Stimulated activated CD4-positive, alpha-beta T cell treated with anti-CD3 and anti-CD28 coated beads, Interleukin-4, amount 100 ng/mL, for 4 hours (primary cell): ENCODE measurements around the gene KCNMB2.

Experiments used
- DNase-seq, 2 experiments: peaks; one replicate each; pipeline ENCODE4 v3.0.0-alpha.2; 2020

KCNMB2 gene

DNA sequence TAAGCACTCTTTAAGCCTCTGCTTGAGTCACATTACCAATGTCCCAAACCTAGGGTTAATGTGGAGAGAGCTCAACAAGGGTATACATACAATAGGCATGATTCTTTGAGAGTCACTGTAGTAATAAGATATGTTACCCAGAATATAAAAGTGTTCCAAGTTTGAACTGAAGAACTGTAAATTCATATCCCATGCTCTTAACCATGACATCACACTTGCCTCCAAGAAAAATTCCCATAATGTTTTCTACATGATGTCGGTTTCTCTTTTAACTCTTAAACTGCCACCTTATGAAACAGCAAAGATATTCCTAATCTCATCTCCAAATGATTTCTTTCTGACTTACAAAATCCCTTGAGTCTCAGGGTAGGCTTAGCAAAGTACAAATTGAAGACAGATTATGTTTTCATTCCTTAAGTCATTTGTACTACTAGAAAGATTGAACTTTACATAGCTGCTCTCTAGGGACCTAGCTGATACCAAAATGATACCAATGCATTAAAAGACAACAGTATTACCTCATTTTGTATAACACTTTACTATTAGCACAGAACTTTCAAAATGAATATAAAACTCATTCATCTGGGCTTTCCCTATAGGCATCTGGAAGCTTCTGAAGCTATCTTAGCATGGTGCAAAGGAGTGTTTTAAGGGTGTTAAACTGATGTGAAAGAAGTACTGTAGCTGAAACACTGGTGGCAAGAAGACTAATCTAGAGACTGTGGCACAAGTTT is 127.1 kb downstream of the KCNMB2 start:
- no peak for DNase-seq

DNA sequence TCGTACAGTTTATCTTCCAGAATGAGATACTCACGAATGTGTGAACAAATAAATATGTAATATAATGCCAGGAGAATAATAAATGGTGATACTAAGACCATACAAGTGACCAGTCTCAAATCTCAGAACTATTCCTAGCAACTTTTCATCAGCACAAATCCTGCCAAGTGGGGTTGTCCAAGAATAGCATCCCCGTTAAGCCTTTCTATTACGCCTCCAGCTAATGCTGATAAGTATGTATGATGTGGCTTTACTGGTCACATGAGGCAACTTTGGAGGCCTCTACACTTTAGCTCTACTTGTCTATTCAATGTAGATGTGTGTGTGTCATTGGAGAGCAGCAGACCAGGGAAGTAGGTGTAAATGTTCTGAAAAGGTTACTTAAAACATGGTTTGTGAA is 129.5 kb downstream of the KCNMB2 start:
- no peak for DNase-seq

DNA sequence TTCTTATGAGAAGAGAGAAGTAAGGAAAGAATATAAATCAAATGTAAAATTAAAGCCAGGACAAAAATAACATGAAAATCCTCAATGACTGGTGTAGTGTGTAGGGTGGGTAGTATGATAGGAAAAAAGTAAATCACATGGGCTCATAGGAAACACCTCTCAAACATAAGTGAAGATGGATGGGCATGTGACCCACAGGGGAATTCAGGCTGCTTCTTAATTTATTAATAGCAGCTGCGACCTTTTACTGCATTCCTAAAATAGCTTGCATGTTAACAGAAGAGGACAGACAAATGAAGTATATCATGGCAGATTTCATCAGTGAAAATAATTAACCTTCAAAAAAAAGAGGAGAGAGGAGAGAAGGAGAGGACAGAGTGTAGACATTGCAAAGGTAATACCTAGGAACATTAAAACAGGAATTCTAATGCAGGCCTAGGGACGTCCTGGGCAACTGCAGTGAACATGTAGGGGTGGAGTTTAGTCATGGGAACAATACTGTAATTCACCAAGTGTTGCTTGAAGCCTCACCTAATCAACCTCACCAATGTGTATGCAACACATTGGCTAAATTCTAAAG is 132.9 kb downstream of the KCNMB2 start:
- no peak for DNase-seq

DNA sequence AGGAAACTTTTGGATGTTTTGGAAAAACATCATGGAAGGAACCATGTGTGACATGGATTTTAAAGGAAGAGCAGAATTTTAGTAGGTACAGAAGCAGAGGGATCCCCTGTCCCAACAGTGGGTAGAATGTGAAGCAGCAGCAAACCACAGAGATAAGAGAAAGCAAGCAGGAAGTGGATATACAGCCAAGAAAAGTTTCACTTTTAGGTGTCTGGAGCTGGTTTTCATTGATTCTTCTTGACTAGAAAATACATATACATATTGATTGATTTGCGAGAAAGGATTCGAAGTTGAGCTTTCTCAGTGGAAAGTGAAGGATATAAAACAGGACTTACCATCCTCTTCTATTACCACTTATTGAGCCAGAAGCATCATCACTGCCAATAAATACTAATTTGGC is 133.5 kb downstream of the KCNMB2 start:
- no peak for DNase-seq

DNA sequence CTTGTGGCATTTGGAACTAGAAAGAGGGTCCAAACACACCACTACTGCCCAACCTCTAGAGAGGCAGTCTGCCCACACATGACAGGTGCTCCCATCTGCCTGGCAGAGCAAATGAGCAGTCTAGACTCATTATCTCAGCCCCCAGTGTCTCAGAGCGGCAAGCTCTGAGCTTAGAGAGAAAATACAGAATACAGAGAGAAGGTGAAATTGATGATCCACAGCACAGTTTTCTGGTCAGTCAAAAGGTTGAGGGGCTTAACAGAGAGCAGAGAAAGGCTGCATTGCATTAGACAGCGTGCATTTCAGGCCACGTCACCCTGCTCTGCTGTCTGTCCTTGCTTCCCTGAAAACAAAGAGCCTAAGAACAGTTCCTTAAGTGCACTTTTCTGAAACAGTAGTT is 135.1 kb downstream of the KCNMB2 start:
- DNase-seq = no peak

DNA sequence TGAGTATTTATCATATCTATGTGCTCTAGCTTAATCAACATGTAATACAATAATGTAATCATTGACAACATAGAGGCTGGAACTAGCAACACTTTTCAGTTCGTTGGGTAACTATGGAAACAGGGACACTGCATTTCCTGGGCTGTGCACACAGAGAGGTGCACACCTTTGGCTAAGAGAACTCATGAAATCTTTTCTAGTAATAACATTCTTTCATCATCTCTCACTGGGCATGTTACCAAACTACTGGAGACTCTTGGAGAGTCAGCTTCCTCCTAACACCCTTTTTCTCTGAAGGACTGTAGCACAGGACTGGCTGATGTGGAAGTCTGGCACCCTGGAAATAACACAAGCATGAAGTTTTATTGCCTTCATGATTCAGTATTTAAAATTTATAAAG is 135.6 kb downstream of the KCNMB2 start:
- DNase-seq = no peak

DNA sequence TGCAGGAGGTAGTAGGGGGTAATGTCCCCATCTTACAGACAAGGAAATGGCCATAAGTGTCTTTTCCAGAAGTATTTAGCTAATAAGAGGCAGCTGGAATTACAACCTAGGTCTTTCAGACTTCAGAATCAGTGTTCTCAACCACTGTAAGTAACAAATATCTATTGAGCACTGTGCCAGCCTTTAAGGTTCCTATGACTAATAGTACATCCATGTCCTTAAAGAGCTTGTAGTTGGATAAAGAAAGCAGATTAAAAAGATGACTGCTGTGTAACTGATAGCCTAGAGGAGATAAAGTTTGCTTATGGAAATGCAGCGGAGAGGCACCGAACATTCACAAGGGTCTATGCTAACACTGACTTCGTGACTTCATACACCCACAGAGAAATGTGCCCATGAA is 136.0 kb downstream of the KCNMB2 start:
- DNase-seq = no peak

DNA sequence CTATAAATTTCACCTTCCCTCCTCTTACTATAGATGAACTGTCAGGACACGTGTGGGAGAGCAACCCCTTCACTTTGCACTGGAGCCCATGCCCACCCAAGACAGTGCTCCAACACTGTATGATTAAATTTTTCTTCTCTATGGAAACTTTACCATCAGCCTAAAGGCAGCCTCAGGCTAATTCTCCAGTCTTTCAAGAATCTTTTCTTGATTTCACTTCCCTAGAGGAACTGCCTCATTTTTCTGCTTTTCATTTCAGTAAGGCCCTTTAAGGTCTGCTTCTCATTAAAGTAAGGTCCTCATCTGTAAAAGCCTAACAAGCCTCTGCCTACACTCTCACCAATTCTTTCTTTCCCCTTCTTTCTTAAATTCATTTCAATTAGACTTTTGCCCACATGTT is 137.3 kb downstream of the KCNMB2 start:
- no peak for DNase-seq

DNA sequence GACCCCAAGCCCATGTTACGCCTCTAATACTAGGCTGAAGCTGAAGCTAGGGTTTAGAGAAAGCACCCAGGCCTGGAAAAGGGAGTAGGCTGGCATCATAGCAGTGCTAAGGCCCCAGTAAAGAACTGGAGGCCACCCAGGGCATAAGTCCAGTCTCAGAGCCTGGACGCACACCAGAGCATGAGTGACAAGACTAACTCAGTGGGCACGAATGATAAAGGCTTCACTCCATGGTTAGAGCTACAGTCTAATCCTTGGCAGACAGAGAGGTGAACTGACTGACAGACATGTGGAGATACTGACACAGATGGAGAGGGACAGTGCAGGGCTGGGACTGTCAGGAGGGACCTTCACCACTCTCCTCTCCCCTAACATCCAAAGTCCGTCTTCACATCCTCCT is 139.8 kb downstream of the KCNMB2 start:
- DNase-seq = no peak

DNA sequence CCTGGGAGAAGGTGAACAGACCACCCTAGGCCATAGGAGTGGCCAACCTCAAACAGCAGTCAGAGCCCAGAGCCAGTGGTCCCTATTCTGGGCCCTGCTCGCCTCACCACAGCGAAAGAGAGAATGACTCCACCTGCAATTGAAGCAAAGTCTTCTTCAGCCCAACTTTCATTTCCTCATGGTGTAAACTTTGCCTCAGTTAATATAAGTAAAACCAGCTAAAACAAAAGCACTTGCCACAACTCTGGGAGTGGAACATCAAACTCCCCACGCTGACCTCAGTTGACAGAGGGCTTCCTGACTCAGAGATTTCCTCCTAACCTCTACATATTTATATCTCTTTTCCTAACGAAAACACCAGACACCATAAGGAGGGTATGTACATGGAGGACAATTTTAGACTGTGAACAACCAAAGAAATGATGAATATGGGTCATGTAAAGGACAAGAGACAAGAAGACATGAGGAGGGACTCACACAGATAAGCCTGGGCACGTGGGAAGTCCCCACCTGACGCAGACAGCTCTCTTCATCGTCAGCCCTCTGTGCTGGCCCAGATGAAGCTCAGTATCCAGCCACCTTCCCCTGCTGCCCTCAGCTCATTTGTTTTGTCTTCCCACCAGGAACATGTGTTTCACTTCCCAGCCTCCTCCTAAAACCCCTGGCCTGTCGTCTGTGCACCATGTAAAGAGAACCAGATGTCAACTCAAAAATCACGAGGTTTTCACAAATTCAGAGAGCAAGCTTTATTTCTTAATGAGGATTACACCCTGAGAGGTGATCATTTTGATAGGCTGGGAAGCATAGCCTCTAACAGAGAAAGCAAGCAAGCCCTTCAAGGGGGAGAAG is 140.9 kb downstream of the KCNMB2 start:
- no peak for DNase-seq

DNA sequence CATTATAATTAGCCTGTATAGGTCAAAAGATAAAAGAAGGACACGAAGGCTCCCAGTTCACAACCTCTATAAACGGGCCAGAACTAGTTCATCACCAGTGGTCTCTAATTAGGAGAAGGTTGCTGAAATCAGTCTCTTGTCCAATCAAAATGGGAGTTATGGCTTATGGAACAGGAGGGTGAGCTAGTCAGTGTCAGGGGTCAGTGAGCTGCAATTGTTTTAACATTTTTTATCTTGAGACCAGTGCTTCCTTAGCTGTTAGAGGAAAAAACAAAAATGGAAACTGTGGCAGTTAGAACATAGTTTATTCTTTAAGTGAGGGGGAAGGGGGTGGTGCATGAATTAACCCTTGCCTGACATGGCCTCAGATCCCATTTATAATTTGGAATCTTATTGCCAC is 141.7 kb downstream of the KCNMB2 start:
- no peak for DNase-seq

DNA sequence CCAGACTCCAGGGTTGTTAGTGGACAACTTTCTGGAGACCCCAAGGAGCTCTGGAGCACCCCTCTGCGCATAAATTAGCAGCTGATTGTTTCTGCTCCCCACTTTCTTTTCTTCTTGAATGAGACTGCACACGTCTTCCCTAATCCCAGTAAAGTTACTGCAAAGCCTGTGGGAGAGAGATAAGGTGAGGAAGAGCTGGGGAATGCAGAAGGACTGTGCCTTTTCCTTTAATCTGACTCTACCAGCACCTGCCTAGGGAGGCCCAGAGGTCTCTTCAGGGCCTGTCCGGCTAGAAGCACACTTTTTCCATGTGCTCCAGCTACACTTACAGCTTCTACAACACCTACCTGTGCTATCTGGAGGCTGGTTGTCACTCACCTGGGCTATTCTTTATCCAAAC is 143.8 kb downstream of the KCNMB2 start:
- no peak for DNase-seq

DNA sequence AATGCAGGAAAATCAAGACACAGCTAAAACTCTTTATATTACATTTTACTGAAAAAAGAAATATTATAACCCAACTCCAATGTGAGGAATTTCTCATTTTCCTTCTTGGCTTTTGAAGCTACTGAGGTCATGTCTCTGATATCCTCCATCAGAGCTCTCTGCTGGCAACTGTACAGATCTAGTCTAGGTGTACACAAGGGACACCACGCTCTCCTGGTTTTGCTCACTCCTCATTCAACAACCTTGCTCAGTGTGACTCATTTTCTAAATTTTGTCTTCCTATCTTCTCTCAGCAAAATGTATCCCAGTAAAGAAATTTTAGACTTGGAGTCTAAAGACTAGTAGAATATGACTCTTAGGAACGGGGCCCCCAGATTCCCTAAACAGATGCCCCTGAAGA is 144.3 kb downstream of the KCNMB2 start:
- no peak for DNase-seq

DNA sequence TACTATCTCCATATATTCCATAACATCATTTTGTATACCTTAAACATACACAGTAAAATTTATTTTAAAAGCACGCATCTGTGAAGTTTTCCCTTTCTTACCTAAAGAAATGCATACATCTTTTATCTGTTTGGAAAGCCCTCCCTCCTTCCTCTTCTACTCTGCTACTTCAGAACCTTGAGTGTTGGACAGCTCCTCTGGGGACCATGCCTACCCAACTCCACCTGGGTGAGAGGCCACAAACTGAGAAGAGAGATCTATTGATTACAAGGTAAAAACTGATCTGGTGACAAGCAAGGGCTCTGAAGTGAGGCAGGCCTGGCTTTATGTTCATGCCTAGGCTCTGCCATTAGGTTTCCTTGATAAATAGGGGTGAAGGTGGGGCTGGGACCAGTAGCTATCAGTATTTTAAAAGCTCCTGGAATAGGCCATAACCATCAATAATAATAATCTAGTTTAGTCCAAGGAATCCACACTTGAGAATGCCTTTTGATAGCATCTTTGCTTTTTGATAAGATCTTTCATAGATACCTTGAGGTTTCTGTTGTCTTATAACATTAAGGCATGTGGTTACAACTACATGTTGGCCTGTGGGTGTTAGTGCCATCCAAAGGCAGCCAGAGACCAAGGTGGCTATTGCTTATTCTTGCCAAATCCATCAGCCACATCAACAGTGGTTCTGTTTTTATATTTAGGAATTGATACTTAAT is 148.8 kb downstream of the KCNMB2 start:
- no peak for DNase-seq

DNA sequence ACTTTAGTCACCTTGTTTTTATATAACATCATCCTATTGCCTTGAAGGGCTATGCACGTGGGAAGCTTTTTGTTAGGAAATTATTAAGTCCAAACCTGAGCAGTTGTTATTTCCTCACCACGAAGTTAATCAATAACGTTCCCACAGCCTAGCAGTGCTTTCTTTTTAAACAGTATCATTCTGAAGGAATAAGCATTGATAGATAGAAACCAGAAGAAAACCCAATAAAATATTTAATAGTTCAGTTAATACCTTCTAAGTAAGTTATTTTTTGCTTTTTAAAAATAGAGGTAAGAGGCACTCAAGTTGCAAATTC is 149.3 kb downstream of the KCNMB2 start:
- no peak for DNase-seq

DNA sequence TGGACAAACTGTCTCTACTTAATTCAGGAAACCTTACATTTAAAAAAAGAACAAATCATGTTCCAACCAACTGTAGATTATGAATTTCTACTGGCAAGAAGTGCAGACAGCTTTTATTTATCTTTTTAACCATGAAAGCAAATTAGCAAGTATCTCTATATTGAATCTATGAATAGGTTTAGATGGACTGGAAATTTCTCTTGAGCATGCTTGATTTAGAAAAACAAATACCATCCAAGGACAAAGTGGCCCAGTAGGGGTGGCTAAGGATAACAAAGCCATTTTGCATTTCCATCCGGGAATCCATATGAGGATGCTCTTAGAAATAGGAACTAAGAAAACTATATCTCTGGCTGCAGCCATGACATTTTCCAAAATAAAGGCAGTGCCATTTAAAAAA is 150.6 kb downstream of the KCNMB2 start:
- DNase-seq = no peak

DNA sequence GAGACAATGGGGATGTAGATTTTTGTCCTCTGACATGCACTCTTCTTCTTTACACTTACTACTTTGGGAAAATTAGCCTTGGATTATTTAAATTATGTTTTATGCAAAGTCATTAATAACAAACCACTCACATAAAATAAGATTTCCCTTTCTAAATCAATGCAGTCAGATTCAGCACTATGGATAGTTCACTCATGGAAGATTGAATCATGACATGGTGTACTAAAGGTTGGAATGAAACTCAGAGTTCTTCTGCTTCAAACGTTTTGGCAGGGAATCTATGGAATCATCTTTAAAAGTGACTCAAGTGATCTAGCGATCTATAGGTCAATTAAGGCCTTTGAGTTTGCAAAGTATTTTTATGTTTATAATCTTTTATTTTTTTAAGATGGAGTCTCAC is 154.3 kb downstream of the KCNMB2 start:
- no peak for DNase-seq

DNA sequence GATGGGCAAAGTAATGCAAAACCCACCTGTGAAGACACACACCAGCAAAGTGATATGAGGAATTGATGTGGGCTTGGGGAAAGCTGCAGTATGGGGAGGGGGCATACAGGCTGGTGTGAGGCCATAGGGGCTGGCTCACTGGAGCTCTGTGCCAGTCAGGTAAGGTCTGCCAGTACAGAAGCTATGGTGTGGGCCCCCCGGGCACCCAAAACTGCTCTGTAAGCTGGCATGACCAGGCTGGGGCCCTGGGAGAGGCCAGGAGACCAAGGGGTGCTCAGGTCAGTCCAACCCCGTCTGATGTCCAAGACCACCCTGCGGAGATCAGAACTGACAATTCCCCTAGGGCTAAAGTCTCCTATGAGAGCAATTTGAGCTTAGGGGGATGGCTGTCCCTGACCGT is 163.1 kb downstream of the KCNMB2 start:
- no peak for DNase-seq

DNA sequence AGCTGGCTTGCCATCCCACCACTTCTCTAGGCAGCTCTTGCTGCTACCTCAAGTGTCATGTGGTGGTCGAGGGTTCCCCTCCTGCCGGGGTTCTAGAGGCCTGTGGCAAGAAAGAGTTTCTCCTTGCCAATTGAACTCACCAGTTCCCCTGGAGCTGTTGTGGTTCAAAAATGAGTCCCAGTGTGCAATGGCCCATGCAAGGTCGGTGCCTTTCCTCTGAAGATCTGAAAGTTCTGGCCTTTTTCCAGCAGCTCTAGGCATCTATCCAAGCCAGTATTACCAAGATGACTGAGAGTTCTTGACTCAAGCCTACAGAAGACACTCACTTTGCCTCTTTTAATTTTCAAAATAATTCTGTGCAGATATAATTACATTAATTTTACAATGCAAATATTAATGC is 163.6 kb downstream of the KCNMB2 start:
- no peak for DNase-seq

DNA sequence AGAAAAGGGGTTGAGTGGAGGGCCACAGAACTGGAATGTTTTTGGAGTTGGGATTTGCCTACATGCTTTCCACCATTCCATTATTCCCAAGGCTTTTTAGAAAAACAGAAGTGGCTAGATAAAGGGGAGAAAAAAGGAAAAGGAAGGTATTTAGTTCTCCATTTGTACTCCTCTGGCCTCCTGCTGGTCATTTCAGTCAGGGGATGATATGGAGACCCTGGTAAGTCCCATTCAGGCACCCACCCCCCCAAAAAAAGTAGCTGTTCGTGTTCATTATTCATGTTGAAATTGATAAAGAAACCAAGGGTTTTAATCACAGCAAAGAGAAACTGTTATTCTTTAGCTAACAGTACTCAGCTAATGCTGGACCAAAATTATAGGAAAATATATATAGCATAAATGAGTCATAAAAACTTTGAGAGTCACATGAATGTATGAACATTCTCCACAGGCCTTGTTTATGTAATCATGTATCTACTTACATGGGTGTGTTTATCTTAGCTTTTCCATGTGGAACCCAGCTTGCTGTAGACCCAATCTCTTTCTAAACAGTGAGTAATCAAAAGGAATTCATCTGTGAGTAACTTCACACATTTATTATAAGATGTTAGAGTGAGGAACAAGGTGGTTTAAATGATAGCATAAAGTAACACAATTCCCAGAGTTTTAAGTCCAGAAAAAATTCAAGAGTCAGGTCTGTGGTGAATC is 167.2 kb downstream of the KCNMB2 start:
- no peak for DNase-seq

DNA sequence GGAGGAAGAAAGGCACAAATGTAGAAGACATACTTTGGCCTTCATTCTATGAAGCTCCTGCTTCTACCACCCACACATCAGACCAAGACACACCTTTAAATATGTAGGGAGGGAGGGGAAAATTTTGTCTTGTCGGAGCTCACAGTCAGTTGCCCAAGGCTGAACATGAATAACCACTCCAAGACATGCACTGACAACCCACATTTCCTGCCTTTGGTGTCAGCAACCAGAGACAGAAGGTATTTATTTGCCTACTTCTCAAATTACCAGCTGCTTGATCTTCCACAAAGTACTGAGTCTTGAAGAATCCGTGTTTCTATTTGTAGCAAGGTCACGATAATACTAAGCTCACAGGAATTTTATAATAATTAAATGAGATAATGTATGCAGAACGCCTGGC is 169.7 kb downstream of the KCNMB2 start:
- DNase-seq = no peak

DNA sequence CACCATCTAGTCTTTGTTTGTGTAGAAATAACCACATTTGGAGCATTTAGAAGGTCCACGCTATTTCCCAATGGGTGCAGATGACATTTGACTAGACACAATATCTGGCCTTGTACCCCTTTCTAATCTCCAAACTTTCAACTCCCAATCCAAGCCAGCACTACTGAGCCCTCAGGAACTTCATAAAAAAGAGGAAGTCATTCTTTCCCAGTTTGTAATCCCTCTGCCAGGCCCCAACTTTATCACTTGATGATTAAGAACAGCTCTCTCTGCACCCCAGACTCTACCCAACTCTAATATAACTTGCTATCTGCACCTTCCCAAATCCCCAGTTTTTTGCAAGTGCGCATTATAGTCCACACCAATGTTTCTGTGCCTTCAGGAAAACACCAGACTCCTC is 170.2 kb downstream of the KCNMB2 start:
- no peak for DNase-seq
